Stimulated activated CD8-positive, alpha-beta memory T cell treated with anti-CD3 and anti-CD28 coated beads, Interleukin-7, amount 100 ng/mL, for 48 hours (primary cell): ENCODE measurements around the gene PLAAT5.
"Not testable (repeated sequence)": the region's sequence is repeated elsewhere in the genome, so short reads cannot be mapped to it uniquely, and the experiment has no call there.

Experiments used
- DNase-seq, 2 donors: peaks; one replicate each; pipeline ENCODE4 v3.0.0-alpha.2; 2020; ENCODE audit warnings: low read depth in 1 of 2; ENCODE audit errors: extremely low read depth in 1 of 2

The PLAAT5 gene

GRCh38 chr11:63488789-63489188, 2.2 kb downstream of the PLAAT5 start:
- no peak for DNase-seq

DNA sequence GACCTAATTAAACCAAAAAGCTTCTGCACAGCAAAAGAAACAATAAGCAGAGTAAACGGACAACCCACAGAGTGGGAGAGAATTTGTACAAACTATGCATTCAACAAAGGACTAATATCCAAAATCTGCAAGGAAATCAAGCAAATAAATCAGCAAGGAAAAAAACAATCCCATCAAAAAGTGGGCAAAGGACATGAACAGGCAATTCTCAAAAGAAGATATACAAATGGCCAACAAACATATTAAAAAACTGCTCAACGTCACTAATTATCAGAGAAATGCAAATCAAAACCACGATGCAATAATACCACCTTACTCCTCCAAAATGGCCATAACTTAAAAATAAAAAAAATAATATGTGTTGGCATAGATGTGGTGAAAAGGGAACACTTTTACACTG, 5.2 kb downstream of the PLAAT5 start:
- DNase-seq = no peak

GRCh38 chr11:63480039-63480438, 10.9 kb downstream of the PLAAT5 start:
- DNase-seq = no peak

GRCh38 chr11:63478896-63479295, 12.1 kb downstream of the PLAAT5 start:
- no peak for DNase-seq

DNA sequence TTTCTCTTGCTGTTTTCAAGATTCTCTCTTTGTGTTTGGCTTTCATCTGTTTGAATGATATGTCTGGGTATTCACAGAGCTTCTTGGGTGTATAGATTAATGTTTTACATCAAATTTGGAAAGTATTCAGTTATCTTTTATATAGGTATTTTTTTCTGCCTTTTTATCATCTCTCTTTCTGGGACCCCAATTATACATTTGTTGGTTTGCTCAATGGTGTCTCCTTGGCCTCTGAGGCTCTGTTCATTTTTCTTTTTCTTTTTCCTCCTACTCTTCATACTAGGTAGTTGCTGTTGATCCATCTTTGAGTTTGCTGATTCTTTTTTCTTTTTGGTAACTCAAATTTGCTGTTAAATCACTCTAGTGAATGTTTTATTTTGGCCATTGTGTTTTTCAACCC, 14.3 kb downstream of the PLAAT5 start:
- DNase-seq = no peak

DNA sequence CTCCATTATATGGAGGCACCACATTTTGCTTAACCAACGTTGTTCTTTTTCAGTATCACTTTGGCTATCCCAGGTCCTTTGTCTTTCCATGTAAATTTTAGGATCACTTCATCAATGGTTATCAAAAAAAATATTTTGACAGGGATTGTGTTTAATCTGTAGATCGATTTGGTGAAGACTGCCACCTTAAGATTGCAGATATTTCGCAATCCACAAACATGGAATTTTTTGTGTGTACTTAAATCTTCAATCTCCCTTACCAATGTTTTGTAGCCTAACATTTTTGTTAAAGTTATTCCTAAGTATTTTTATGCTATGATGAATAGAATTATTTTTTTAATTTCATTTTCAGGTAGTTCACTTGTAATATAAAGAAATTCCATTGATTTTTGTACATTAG, 18.6 kb downstream of the PLAAT5 start:
- no peak for DNase-seq

DNA sequence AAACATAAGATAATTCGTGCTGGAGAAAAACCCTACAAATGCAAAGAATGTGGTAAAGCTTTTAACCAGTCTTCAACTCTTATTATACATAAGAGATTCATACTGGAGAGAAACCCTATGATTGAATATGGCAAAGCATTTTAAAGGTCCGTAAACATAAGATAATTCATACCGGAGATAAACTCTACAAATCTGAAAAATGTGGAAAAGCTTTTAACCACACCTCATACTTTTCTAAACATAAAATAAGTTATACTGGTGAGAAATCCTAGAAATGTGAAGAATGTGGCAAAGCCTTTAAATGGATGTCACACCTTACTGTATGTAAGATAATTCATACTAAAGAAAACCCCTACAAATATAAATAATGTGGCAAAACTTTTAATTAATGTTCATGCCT, 20.7 kb downstream of the PLAAT5 start:
- DNase-seq = no peak

GRCh38 chr11:63462137-63462536, 28.8 kb downstream of the PLAAT5 start:
- no peak for DNase-seq

- DNase-seq = no peak
These were observed 31.4 kb downstream of the PLAAT5 start for GRCh38 chr11:63459586-63459985.

DNA sequence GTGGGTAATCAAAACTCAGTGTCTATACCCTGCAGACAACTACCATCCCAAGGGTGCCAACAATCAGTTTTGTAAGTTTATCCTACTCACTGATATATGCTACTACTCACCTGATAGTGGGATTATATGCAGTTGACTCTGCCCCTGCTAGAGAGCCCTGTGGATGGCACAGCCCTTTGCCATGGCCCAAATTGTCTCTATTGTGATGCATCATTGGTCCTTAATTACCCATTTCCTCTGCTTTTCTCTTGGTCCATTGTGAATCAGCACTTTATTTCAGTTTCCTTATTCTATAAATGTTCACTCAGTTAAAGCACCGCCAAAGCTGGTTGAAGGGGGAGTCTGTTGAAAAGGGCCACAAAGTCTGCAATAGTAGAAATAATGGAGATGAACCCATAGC, 42.3 kb downstream of the PLAAT5 start:
- no peak for DNase-seq

- DNase-seq = no peak
These were observed 45.2 kb downstream of the PLAAT5 start for GRCh38 chr11:63445720-63446119.

DNA sequence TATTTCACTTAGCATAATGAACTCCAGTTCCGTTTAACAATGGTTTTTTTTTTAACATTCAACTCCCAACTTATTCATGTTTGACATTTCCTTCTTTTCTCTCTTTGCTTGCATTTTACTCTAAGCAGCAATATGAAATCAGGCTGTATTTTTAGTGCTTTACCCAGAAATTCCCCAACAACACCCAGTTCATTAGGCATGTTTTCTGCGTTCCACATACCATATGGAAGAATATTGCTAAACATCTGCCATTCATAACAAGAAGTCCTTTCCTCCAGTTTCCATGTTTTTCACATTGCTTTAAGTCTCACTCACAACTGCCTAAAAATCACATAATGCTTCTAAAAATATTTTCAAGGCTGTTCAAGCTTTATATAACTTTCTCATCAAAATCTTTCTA, 45.8 kb downstream of the PLAAT5 start:
- no peak for DNase-seq

- no peak for DNase-seq
These were observed 46.8 kb downstream of the PLAAT5 start for GRCh38 chr11:63444160-63444559.

DNA sequence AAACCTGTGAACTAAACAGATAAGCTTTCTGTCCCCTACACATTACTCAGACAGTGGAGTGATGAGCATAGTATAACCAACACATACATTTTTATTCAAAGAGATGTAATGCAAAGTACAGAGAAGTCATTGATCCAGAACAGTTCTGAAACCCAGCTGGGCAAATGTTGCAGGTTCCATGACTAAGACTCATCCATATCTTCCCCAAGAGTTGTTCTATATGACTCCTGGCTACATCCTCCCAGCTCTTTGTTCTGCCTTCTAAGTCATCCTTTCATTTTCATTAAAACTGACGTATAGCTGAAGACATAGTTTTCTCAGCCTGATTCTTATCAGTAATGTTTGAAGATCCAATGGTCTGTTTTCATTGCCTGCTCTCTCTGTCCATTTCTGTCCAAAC, 47.3 kb downstream of the PLAAT5 start:
- DNase-seq = peak in 1 of 2 donors; percentile 15

DNA sequence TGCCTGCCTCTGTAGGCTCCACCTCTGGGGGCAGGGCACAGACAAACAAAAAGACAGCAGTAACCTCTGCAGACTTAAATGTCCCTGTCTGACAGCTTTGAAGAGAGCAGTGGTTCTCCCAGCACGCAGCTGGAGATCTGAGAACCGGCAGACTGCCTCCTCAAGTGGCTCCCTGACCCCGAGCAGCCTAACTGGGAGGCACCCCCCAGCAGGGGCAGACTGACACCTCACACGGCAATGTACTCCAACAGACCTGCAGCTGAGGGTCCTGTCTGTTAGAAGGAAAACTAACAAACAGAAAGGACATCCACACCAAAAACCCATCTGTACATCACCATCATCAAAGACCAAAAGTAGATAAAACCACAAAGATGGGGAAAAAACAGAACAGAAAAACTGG, 55.1 kb downstream of the PLAAT5 start:
- not testable (repeated sequence) for DNase-seq

GRCh38 chr11:63435351-63435750, 55.6 kb downstream of the PLAAT5 start:
- DNase-seq = not testable (repeated sequence)

- DNase-seq = not testable (repeated sequence)
These were observed 60.2 kb downstream of the PLAAT5 start for GRCh38 chr11:63430731-63431130.

- no peak for DNase-seq
These were observed 62.9 kb downstream of the PLAAT5 start for GRCh38 chr11:63427971-63428508.

DNA sequence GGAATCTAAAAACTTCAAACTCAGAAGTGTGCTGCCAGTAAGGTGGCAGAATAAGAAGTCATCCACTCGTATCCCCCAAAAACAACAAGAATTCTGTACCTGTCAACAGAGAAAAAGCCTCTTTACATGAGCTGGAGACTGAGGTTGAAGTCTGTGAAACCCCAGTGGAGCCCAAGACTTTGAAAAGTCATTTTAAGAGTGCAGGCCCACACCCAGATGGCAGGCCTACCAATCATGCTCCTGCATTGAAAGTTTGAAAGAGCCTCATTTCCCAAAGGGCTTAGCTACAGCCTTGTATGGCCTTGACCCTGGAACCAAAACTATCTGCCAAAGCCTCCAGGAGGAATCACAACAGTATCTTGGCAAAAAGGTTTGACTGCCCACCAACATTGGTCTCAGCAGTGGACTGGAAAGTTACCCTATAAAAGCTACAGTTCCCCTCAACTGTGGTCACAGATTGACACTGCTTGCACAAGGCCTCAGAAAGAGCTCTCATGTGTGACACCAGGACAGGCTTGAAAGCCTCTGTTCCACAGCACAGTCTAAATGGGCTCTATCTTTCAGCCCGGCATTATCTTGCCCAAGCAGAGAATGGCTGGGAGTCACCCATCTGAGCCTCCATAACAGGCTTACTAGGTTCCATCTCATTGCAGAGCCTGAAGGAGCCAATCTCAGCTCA, 73.7 kb downstream of the PLAAT5 start:
- DNase-seq = no peak
